NOMO-1 (cell line): Measurements from ENCODE around the gene KPNA4.
"Not testable (repeated sequence)": the region's sequence is repeated elsewhere in the genome, so short reads cannot be mapped to it uniquely, and the experiment has no call there.

Source experiments
- DNase-seq, 2 experiments: peaks; one replicate each; lab custom pipeline; 2025; ENCODE audit not compliant: unreplicated experiment in 2 of 2; lab: John Stamatoyannopoulos, UW

Gene KPNA4

GRCh38 chr3:160573955-160574525 is 8.7 kb upstream of the KPNA4 start:
- DNase-seq: not testable (repeated sequence)

GRCh38 chr3:160569894-160570652 is 4.7 kb upstream of the KPNA4 start:
- peak; percentile 13 to 83 for DNase-seq

- DNase-seq: no peak
These were observed 3.6 kb upstream of the KPNA4 start for GRCh38 chr3:160568989-160569388.

DNA sequence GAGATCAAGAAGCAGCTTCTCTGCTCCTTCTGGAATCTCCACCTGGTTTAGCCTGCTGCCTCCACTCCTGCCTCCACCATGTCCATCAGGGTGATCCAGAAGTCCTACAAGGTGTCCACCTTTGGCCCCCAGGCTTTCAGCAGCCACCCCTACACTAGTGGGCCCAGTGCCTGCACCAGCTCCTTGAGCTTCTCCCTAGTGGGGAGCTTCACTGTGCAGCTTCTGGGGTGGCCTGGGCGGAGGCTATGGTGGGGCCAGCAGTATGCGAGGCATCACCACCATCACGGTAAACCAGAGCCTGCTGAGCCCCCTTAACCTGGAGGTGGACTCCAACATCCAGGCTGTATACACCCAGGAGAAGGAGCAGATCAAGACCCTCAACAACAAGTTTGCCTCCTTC is 2.4 kb upstream of the KPNA4 start:
- DNase-seq: no peak

DNA sequence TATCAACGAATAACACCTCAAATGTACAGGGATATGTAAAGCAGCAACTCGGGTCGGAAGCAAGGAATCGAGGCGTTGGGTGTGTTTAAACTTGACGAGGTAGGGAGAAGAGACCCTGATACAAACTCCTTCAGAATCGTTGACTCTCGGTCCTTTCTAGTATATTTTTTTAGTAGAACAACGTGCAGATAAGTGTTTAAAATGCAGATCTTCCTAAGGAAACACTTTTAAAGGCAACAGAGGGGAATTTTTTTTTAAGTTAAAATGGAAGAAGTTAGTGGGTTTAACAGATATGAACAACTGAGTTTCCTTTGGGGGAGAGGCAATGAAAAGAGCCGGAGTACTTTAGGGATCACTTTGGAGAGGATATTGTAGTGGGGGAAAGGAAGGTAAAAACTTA is 1.1 kb upstream of the KPNA4 start:
- DNase-seq: no peak

- DNase-seq: peak; percentile 49 to 65
These were observed 376 bp downstream of the KPNA4 start for GRCh38 chr3:160564949-160565441.

DNA sequence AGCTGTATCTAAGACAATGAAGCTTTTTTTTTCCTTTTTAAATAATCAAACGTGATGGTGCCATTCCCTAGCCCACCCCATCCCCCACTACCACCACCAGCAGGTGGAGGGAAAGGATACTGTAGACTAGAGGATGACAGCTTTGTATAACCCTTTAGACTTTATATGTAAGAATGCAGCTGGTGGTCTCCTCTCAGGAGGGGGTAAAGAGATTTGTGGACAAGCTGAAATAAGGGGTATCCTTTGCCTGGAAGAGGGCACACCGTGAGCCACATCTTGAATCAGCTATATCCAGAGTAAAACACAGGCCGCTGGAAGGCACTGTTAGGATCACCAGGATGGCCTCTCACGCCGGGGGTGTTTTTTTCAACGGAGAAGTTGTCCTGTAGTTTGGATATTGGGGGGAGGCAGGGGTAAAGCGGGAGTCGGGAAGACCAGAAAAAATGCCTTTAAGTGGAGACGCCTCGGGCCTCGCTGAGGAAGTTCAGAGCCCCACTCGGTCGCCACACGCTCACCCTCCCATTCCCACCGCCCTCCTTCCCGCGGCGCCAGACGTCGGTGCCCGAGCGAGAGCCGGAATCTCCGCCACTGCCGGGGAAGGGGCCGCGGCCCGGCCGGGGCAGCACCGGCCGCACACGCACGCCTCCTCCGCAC is 986 bp downstream of the KPNA4 start:
- DNase-seq: peak in 1 of 2 experiments; percentile 21

GRCh38 chr3:160562952-160563351 is 2.4 kb downstream of the KPNA4 start:
- DNase-seq: no peak

DNA sequence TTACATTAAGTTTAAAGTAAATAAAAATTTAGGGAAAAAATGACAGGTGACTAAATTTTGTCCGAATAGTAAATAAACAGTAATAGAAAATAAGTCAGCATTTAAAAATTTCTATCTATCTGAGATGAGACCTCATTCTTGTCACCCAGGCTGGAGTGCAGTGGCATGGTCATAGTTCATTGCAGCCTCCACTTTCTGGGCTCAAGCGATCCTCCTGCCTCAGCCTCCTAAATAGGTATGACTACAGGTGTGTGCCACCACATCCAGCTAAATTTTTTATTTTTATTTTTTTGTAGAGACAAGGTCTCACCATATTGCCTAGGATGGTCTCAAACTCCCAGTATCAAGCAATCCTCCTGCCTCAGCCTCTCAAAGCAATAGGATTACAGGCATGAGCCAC is 7.8 kb downstream of the KPNA4 start:
- DNase-seq: no peak

GRCh38 chr3:160556141-160556540 is 9.2 kb downstream of the KPNA4 start:
- DNase-seq: no peak

- DNase-seq: no peak
These were observed 10.4 kb downstream of the KPNA4 start for GRCh38 chr3:160554980-160555379.

GRCh38 chr3:160553827-160554226 is 11.5 kb downstream of the KPNA4 start:
- DNase-seq: no peak

DNA sequence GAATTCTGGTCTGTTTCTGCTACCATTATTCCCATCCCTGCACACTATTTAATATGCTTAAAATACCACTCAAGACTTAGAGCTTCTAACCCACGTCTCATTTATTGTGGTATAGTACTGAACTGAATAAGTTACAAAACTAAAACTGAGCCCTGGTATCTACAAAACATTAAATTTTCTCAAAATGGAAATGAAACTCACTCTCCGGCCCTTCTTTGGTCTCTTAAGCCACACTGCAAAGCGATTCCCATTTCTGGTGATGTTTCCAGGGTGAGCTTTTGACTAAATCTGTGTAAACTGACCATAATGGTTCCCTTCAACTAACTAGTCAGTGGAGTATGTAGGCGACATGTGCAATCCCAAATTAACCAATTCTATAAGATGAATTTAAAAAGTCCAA is 18.6 kb downstream of the KPNA4 start:
- DNase-seq: no peak

DNA sequence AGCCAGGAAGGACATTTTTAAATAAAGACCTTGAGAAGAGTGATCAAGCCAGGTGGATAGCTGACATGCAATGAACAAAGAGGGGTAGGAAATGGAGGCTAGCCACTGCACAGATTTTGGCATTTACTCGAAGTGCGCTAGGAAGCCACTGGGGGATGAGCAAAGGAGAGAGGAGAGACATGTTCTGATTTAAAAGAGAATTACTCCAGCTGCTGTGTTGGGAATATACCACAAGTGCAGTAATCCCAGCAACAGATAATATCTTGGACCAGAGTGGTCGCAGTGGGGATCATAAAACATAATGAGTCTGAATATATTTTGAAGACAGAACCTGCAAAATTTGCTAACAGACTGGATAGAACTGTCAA is 19.9 kb downstream of the KPNA4 start:
- no peak for DNase-seq

DNA sequence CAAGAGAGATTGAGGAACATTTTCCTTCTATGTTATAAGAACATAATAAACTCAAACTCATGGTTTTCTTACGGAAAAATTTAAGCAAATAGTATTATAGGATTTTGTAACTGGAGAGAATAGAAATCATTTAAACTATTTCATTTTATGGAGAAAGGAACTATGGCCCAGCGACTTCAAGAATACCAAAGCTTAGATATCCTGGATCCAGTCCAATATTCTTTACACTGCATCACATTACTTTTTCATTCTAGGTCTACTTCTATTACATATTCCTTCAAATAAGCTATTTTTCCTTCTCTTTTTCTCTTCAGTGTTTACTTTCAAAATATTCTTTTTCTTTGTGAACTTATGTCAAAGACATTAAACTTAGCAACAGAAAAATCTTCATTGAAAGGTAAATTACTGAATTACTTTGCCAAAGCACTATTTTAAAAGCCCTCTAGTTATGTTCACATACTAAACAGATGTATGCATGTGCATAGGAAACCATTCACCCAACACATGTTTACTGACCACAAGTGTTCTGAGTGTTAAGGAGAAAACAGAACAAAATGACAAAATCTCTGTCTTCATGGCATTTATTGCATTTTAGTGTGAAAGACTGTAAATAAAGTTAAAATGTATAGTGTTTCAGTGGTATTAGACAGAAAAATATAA is 20.4 kb downstream of the KPNA4 start:
- DNase-seq: no peak

DNA sequence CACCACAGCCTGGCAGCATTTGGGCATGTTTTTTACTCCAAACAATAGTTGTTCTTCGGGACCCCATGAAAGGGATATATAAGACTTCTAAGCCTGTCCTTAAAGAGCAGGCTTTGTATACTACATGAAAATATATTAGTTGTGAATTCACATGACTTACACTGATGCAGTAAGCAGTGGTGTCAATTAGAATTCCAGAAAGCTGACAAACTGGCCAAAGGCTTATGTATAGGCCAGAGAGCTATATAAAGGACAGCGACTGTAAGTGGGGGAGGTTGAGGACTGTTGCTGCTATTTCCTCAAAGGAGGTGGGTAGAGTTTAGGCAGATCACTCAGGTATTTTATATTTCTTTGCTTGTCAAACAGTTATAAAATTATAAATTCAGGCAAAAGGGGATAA is 24.8 kb downstream of the KPNA4 start:
- DNase-seq: no peak

DNA sequence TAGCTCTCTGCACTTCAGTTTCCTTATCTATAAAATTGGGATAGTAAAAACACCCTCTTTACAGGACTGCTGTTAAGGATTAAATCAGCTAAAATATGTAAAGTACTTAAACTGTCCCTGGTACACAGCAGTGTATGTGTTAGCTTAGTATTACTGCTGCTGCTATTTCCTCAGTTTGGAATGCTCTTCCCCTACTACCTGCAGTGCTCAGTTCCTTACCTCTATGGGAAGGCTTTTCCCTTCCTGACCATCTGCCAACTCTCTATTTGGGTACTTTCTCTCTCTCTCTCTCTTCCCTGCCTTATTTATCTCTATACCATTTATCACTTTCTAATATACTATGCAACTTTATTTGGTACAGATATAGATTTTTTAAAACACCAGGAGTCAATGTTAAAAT is 26.5 kb downstream of the KPNA4 start:
- no peak for DNase-seq

DNA sequence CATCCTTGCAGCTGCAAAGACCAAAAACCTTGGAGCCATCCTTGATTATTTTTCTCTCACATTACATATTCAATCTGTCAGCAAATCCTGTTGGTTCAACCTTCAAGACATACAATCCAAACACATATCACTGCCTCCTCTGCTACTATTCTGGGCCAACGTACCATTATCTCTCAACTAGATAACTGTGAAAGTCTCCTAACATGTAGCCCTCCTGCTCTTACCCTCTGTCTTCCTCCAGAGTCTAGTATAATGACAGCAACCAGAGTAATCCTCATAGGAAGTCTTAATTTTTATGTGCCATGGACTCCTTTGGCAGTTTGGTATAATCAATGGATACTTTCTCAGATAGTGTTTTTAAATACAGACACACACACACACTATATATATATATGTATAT is 27.6 kb downstream of the KPNA4 start:
- DNase-seq: no peak

DNA sequence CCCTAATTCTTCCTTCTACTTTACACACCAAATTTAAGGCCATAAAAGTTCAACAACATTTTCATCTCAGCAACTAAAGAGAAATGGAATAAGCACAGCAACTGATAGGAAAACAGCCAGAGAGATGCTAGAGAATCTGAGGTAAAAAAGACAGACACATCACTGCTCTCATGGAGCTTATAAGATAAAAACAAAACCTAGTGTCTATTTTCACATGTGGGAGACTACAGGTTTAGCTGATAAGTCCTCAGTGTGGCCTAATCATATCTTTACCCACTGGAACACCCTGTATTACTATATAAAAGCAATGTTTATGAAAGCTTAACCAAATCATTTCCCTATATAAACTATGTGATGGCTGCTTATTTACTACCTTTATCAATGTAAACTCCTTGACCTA is 33.0 kb downstream of the KPNA4 start:
- no peak for DNase-seq

- no peak for DNase-seq
These were observed 34.1 kb downstream of the KPNA4 start for GRCh38 chr3:160531311-160531710.

GRCh38 chr3:160516391-160516790 is 49.0 kb downstream of the KPNA4 start:
- DNase-seq: not testable (repeated sequence)

GRCh38 chr3:160501325-160501724 is 64.0 kb downstream of the KPNA4 start:
- DNase-seq: no peak
